Measurements from ENCODE around the gene SUPT6H. TPM values are rescaled to one million over a fixed set of nuclear protein-coding genes. Genes with fewer than 3 reads are reported as not detected.

Gene SUPT6H
- total and polyA plus RNA-seq, 2 of the 8 experiments (the other 6 are each of a cell fraction or from before 2014, with no cell fraction given): 32.0 to 59.9 TPM

DNA sequence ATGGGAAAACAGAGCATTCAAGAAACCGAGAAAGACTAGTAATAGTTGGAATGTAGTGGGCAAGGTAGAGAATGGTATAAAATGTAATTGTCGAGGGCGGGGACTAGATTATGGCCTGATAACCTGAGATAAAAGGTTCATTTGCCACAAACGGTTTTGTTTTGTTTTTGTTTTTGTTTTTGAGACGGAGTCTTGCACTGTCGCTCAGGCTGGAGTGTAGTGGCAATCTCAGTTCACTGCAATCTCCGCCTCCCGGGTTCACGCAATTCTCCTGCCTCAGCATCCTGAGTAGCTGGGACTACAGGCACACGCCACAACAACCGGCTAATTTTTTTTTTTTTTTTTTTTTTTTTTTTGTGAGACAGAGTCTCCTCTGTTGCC is 67.9 kb downstream of the SUPT6H start (continued):
- TF ChIP-seq, protein P1, sequence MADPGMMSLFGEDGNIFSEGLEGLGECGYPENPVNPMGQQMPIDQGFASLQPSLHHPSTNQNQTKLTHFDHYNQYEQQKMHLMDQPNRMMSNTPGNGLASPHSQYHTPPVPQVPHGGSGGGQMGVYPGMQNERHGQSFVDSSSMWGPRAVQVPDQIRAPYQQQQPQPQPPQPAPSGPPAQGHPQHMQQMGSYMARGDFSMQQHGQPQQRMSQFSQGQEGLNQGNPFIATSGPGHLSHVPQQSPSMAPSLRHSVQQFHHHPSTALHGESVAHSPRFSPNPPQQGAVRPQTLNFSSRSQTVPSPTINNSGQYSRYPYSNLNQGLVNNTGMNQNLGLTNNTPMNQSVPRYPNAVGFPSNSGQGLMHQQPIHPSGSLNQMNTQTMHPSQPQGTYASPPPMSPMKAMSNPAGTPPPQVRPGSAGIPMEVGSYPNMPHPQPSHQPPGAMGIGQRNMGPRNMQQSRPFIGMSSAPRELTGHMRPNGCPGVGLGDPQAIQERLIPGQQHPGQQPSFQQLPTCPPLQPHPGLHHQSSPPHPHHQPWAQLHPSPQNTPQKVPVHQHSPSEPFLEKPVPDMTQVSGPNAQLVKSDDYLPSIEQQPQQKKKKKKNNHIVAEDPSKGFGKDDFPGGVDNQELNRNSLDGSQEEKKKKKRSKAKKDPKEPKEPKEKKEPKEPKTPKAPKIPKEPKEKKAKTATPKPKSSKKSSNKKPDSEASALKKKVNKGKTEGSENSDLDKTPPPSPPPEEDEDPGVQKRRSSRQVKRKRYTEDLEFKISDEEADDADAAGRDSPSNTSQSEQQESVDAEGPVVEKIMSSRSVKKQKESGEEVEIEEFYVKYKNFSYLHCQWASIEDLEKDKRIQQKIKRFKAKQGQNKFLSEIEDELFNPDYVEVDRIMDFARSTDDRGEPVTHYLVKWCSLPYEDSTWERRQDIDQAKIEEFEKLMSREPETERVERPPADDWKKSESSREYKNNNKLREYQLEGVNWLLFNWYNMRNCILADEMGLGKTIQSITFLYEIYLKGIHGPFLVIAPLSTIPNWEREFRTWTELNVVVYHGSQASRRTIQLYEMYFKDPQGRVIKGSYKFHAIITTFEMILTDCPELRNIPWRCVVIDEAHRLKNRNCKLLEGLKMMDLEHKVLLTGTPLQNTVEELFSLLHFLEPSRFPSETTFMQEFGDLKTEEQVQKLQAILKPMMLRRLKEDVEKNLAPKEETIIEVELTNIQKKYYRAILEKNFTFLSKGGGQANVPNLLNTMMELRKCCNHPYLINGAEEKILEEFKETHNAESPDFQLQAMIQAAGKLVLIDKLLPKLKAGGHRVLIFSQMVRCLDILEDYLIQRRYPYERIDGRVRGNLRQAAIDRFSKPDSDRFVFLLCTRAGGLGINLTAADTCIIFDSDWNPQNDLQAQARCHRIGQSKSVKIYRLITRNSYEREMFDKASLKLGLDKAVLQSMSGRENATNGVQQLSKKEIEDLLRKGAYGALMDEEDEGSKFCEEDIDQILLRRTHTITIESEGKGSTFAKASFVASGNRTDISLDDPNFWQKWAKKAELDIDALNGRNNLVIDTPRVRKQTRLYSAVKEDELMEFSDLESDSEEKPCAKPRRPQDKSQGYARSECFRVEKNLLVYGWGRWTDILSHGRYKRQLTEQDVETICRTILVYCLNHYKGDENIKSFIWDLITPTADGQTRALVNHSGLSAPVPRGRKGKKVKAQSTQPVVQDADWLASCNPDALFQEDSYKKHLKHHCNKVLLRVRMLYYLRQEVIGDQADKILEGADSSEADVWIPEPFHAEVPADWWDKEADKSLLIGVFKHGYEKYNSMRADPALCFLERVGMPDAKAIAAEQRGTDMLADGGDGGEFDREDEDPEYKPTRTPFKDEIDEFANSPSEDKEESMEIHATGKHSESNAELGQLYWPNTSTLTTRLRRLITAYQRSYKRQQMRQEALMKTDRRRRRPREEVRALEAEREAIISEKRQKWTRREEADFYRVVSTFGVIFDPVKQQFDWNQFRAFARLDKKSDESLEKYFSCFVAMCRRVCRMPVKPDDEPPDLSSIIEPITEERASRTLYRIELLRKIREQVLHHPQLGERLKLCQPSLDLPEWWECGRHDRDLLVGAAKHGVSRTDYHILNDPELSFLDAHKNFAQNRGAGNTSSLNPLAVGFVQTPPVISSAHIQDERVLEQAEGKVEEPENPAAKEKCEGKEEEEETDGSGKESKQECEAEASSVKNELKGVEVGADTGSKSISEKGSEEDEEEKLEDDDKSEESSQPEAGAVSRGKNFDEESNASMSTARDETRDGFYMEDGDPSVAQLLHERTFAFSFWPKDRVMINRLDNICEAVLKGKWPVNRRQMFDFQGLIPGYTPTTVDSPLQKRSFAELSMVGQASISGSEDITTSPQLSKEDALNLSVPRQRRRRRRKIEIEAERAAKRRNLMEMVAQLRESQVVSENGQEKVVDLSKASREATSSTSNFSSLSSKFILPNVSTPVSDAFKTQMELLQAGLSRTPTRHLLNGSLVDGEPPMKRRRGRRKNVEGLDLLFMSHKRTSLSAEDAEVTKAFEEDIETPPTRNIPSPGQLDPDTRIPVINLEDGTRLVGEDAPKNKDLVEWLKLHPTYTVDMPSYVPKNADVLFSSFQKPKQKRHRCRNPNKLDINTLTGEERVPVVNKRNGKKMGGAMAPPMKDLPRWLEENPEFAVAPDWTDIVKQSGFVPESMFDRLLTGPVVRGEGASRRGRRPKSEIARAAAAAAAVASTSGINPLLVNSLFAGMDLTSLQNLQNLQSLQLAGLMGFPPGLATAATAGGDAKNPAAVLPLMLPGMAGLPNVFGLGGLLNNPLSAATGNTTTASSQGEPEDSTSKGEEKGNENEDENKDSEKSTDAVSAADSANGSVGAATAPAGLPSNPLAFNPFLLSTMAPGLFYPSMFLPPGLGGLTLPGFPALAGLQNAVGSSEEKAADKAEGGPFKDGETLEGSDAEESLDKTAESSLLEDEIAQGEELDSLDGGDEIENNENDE (IDR thresholded peaks at IDR 0.05; ENCODE audit: insufficient replicate concordance, low read length): no peak
- no peak for TF ChIP-seq POLR2AphosphoS5 (IDR thresholded peaks at IDR 0.05; ENCODE audit: low read depth, low read length)
- TF ChIP-seq RFX5 (IDR thresholded peaks at IDR 0.05; ENCODE audit: borderline replicate concordance, low read depth, low read length): no peak
- no peak for TF ChIP-seq GABPA (IDR thresholded peaks at IDR 0.05; ENCODE audit: borderline replicate concordance, insufficient read depth, low read length)
- TF ChIP-seq EP300 (IDR thresholded peaks at IDR 0.05; ENCODE audit: borderline replicate concordance in 1 of 2, low read depth in 2 of 2, low read length in 2 of 2): no peak
- no peak for TF ChIP-seq E2F6 (IDR thresholded peaks at IDR 0.05)
- no peak for TF ChIP-seq POLR2A (IDR thresholded peaks at IDR 0.05; ENCODE audit: control extremely low read depth in 1 of 2, low read depth in 2 of 2, low read length in 2 of 2)

Measured in H1 (cell line).